ENCODE data around the gene SEC16B.

Gene SEC16B

DNA sequence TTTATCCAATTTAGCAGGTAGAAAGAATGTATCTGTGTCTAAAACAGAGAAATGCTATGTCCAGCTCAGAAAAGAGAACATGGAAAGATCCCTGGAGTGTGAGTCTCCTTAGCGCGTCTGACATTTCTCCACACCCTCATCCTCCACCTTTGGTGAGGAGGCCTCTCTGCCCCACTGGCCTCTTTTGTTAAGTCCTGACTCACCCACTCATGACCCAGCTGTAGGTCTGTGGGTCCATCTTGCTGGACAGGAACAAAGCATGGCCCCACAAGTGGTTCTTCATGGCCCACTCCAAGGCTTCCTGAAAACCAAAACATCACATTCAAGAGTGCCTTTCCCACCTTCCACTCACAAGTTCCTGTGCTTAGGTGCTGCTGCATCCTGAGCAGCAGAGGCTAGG is 15.8 kb downstream of the SEC16B start:
- Histone ChIP-seq H3K27ac (ENCODE audit: low read length, poor library complexity, severe bottlenecking) (no peak overlapping the region), H3K4me1 (ENCODE audit: control insufficient read depth, insufficient read depth, low read depth, low read length) (no peaks in the 10 kb centered on the region), H3K79me1 (replicated peaks; ENCODE audit: low read length, poor library complexity, severe bottlenecking) (peaks cover 3% of the 10 kb centered on the region), H3K4me2 (ENCODE audit: low read length, poor library complexity, severe bottlenecking) (no peak overlapping the region), H3K9me3 (ENCODE audit: control insufficient read depth, low read length) (no peaks in the 10 kb centered on the region), H2BK120ac (ENCODE audit: low read depth, low read length) (no peak overlapping the region), H2BK15ac (ENCODE audit: low read depth, poor library complexity, severe bottlenecking) (no peak overlapping the region), H3K4me3 (ENCODE audit: insufficient read depth in 1 of 2, low read depth in 1 of 2, low read length in 2 of 2) (no peak overlapping the region), H3K27me3 (ENCODE audit: control insufficient read depth in 1 of 2, insufficient read depth in 1 of 2, low read length in 2 of 2) (no peaks in the 10 kb centered on the region), H3K23ac (ENCODE audit: low read length in 2 of 2) (no peak overlapping the region), H3K18ac (ENCODE audit: low read depth in 1 of 2, low read length in 2 of 2) (no peak overlapping the region), H4K91ac (ENCODE audit: low read length) (no peak overlapping the region), H2BK5ac (ENCODE audit: low read depth, low read length, poor library complexity, severe bottlenecking) (no peak overlapping the region), H2BK12ac (ENCODE audit: low read length in 2 of 2) (no peak overlapping the region), H3K36me3 (ENCODE audit: control insufficient read depth in 1 of 2, insufficient read depth in 2 of 2, low read depth in 1 of 2, low read length in 2 of 2) (peaks cover 21 to 48% of the 10 kb centered on the region in 2 experiments), H4K8ac (ENCODE audit: low read length) (no peak overlapping the region), H2AK5ac (ENCODE audit: low read length, severe bottlenecking) (no peak overlapping the region), H2AFZ (ENCODE audit: low read depth, low read length) (no peak overlapping the region), H3K9ac (ENCODE audit: low read length) (no peak overlapping the region), H3K4ac (ENCODE audit: low read depth in 1 of 2, low read length in 2 of 2) (no peak overlapping the region), H3K14ac (ENCODE audit: low read length in 2 of 2) (no peak overlapping the region)
- 98% methylated on average over 2 of the region's 2 CpGs for WGBS
- no peak for DNase-seq

DNA sequence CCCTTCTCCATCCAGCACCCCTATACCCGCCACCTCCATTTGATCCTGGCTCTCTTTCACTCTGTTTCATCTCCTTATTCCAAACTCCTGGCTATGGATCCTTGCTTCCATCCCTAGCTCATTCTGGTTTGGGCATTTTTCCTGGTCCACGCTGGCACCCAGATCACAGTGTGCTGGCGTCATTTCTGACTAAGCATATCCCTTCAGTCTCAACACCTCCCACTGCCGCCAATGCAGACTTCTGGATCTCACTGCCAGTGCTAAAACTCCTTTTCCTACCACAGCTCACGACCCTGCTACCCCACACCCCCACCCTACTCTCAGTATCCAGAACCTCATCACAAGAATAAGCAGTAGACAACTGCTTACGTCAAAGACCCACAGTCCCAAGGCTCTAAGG is 16.3 kb downstream of the SEC16B start:
- Histone ChIP-seq H3K23ac (ENCODE audit: low read length in 2 of 2) (no peak overlapping the region), H4K91ac (ENCODE audit: low read length) (no peak overlapping the region), H2BK120ac (ENCODE audit: low read depth, low read length) (no peak overlapping the region), H3K14ac (ENCODE audit: low read length in 2 of 2) (no peak overlapping the region), H3K27ac (ENCODE audit: low read length, poor library complexity, severe bottlenecking) (no peak overlapping the region), H3K9me3 (ENCODE audit: control insufficient read depth, low read length) (no peaks in the 10 kb centered on the region), H3K18ac (ENCODE audit: low read depth in 1 of 2, low read length in 2 of 2) (no peak overlapping the region), H3K79me1 (replicated peaks; ENCODE audit: low read length, poor library complexity, severe bottlenecking) (peaks cover 1% of the 10 kb centered on the region), H3K4ac (ENCODE audit: low read depth in 1 of 2, low read length in 2 of 2) (no peak overlapping the region), H3K4me2 (ENCODE audit: low read length, poor library complexity, severe bottlenecking) (no peak overlapping the region), H2BK12ac (ENCODE audit: low read length in 2 of 2) (no peak overlapping the region), H4K8ac (ENCODE audit: low read length) (no peak overlapping the region), H2BK15ac (ENCODE audit: low read depth, poor library complexity, severe bottlenecking) (no peak overlapping the region), H3K4me1 (ENCODE audit: control insufficient read depth, insufficient read depth, low read depth, low read length) (no peaks in the 10 kb centered on the region), H2AFZ (ENCODE audit: low read depth, low read length) (no peak overlapping the region), H2AK5ac (ENCODE audit: low read length, severe bottlenecking) (no peak overlapping the region), H3K9ac (ENCODE audit: low read length) (no peak overlapping the region), H3K27me3 (ENCODE audit: control insufficient read depth in 1 of 2, insufficient read depth in 1 of 2, low read length in 2 of 2) (no peaks in the 10 kb centered on the region), H3K4me3 (ENCODE audit: insufficient read depth in 1 of 2, low read depth in 1 of 2, low read length in 2 of 2) (no peak overlapping the region), H3K36me3 (ENCODE audit: control insufficient read depth in 1 of 2, insufficient read depth in 2 of 2, low read depth in 1 of 2, low read length in 2 of 2) (peaks cover 18 to 43% of the 10 kb centered on the region in 2 experiments), H2BK5ac (ENCODE audit: low read depth, low read length, poor library complexity, severe bottlenecking) (no peak overlapping the region)
- no peak for DNase-seq
- WGBS = 91% methylated on average over 6 of the region's 6 CpGs

DNA sequence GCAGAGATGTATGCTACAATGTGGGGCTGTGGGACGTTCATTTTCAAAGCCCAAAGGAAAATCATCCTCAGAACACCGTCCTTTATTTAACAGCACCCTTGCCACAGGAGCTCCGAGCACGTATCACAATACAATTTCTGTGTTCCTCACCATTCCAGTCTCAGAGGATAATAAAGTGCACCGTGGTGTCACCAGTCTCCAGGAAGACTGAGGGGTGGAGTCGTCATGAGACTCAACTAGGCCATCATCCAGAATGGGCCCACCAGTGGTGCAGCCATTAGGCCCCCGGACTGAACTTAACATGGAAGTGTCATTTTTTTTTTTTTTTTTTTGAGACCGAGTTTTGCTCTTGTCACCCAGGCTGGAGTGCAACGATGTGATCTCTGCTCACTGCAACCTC is 17.2 kb downstream of the SEC16B start:
- WGBS = 91% methylated on average over 8 of the region's 9 CpGs
- peaks cover 13 to 35% of the 10 kb centered on the region in 2 experiments for H3K36me3 ChIP-seq (ENCODE audit: control insufficient read depth in 1 of 2, insufficient read depth in 2 of 2, low read depth in 1 of 2, low read length in 2 of 2)
- no peak overlapping the region for H3K18ac ChIP-seq (ENCODE audit: low read depth in 1 of 2, low read length in 2 of 2)
- no peak overlapping the region for H3K14ac ChIP-seq (ENCODE audit: low read length in 2 of 2)
- DNase-seq = no peak
- H3K4ac ChIP-seq (ENCODE audit: low read depth in 1 of 2, low read length in 2 of 2) = no peak overlapping the region
- no peaks in the 10 kb centered on the region for H3K79me1 ChIP-seq (replicated peaks; ENCODE audit: low read length, poor library complexity, severe bottlenecking)
- no peaks in the 10 kb centered on the region for H3K27me3 ChIP-seq (ENCODE audit: control insufficient read depth in 1 of 2, insufficient read depth in 1 of 2, low read length in 2 of 2)
- no peaks in the 10 kb centered on the region for H3K9me3 ChIP-seq (ENCODE audit: control insufficient read depth, low read length)
- H2BK120ac ChIP-seq (ENCODE audit: low read depth, low read length) = no peak overlapping the region
- no peak overlapping the region for H2AK5ac ChIP-seq (ENCODE audit: low read length, severe bottlenecking)
- no peak overlapping the region for H2BK12ac ChIP-seq (ENCODE audit: low read length in 2 of 2)
- H3K4me1 ChIP-seq (ENCODE audit: control insufficient read depth, insufficient read depth, low read depth, low read length) = no peaks in the 10 kb centered on the region
- H3K27ac ChIP-seq (ENCODE audit: low read length, poor library complexity, severe bottlenecking) = no peak overlapping the region
- H2AFZ ChIP-seq (ENCODE audit: low read depth, low read length) = no peak overlapping the region
- no peak overlapping the region for H4K91ac ChIP-seq (ENCODE audit: low read length)
- H3K4me2 ChIP-seq (ENCODE audit: low read length, poor library complexity, severe bottlenecking) = no peak overlapping the region
- H3K4me3 ChIP-seq (ENCODE audit: insufficient read depth in 1 of 2, low read depth in 1 of 2, low read length in 2 of 2) = no peak overlapping the region
- no peak overlapping the region for H3K9ac ChIP-seq (ENCODE audit: low read length)
- no peak overlapping the region for H4K8ac ChIP-seq (ENCODE audit: low read length)
- H2BK15ac ChIP-seq (ENCODE audit: low read depth, poor library complexity, severe bottlenecking) = no peak overlapping the region
- no peak overlapping the region for H2BK5ac ChIP-seq (ENCODE audit: low read depth, low read length, poor library complexity, severe bottlenecking)
- H3K23ac ChIP-seq (ENCODE audit: low read length in 2 of 2) = no peak overlapping the region

DNA sequence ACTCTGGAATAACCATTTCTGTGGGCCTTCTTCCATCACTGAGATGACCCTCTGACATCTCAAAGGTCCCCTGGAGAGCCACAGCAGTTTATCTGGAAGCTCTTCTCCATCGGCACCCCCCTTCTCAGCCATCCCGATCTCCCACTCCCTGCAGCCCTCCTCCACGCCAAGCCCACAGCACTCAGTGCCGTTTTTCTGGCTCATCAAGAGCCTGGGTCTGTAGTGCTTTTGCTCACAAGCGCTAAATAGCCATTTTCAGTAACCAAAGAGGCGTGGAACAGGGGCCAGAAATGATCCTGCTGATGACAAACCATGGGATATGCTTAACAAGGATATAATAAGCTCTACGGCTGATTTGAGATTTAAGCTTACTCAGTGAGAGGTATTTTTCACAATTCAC is 17.6 kb downstream of the SEC16B start:
- Histone ChIP-seq H2BK5ac (ENCODE audit: low read depth, low read length, poor library complexity, severe bottlenecking) (no peak overlapping the region), H3K4me1 (ENCODE audit: control insufficient read depth, insufficient read depth, low read depth, low read length) (peaks cover 3% of the 10 kb centered on the region), H3K18ac (ENCODE audit: low read depth in 1 of 2, low read length in 2 of 2) (no peak overlapping the region), H3K4ac (ENCODE audit: low read depth in 1 of 2, low read length in 2 of 2) (no peak overlapping the region), H4K91ac (ENCODE audit: low read length) (no peak overlapping the region), H3K36me3 (ENCODE audit: control insufficient read depth in 1 of 2, insufficient read depth in 2 of 2, low read depth in 1 of 2, low read length in 2 of 2) (peaks cover 13 to 36% of the 10 kb centered on the region in 2 experiments), H3K4me2 (ENCODE audit: low read length, poor library complexity, severe bottlenecking) (no peak overlapping the region), H3K14ac (ENCODE audit: low read length in 2 of 2) (no peak overlapping the region), H2AFZ (ENCODE audit: low read depth, low read length) (no peak overlapping the region), H3K27me3 (ENCODE audit: control insufficient read depth in 1 of 2, insufficient read depth in 1 of 2, low read length in 2 of 2) (no peaks in the 10 kb centered on the region), H3K9ac (ENCODE audit: low read length) (no peak overlapping the region), H3K27ac (ENCODE audit: low read length, poor library complexity, severe bottlenecking) (no peak overlapping the region), H2BK12ac (ENCODE audit: low read length in 2 of 2) (no peak overlapping the region), H4K8ac (ENCODE audit: low read length) (no peak overlapping the region), H3K9me3 (ENCODE audit: control insufficient read depth, low read length) (no peaks in the 10 kb centered on the region), H3K23ac (ENCODE audit: low read length in 2 of 2) (no peak overlapping the region), H2BK120ac (ENCODE audit: low read depth, low read length) (no peak overlapping the region), H2BK15ac (ENCODE audit: low read depth, poor library complexity, severe bottlenecking) (no peak overlapping the region), H2AK5ac (ENCODE audit: low read length, severe bottlenecking) (no peak overlapping the region), H3K4me3 (ENCODE audit: insufficient read depth in 1 of 2, low read depth in 1 of 2, low read length in 2 of 2) (no peak overlapping the region), H3K79me1 (replicated peaks; ENCODE audit: low read length, poor library complexity, severe bottlenecking) (no peaks in the 10 kb centered on the region)
- no peak for DNase-seq
- WGBS = 90% methylated on average over 7 of the region's 7 CpGs
